H1 (cell line): ENCODE data around the gene ASB6. TPM values are rescaled to one million over a fixed set of nuclear protein-coding genes. Genes with fewer than 3 reads are reported as not detected.
A peak's percentile ranks its signal among the peaks of the same experiment; 100 is the strongest.

Experiments
- CTCF ChIA-PET: fragments of 300-600 bp; sonication (Branson Sonifier 250); formaldehyde crosslinking; loops from one replicate; lab custom pipeline; 2021; ENCODE audit not compliant: partially characterized antibody; lab: Charles Lee
- POLR2A ChIA-PET: fragments of 300-600 bp; sonication (Branson Sonifier 250); formaldehyde crosslinking; loops from one replicate; lab custom pipeline; 2021; ENCODE audit warnings: inconsistent platforms; ENCODE audit not compliant: partially characterized antibody; lab: Charles Lee
- DNase-seq, 2 experiments: peaks; one replicate each; pipeline versions ENCODE4 v3.0.0 to v3.0.0-alpha.2; 2010 to 2022; ENCODE audit warnings: low spot score in 2 of 2, low read depth in 1 of 2, mixed read lengths in 1 of 2
- FAIRE-seq: peaks from 2 replicates; lab custom pipeline; 2011; peaks lifted over from hg19 to GRCh38; lab: Jason Lieb, UNC
- H2AFZ ChIP-seq: 2 replicates; pipeline ENCODE4 v1.8.1; 2012; ENCODE audit warnings: low read length, inconsistent platforms
- H2AK5ac ChIP-seq: 2 replicates; pipeline ENCODE4 v1.6.1; 2013; ENCODE audit warnings: low read depth, low read length
- H2BK120ac ChIP-seq: replicated peaks from 2 replicates; pipeline ENCODE3; 2013; ENCODE audit warnings: low read depth, low read length, inconsistent platforms
- H2BK12ac ChIP-seq: 2 replicates; pipeline ENCODE4 v1.6.1; 2013; ENCODE audit warnings: low read depth, low read length
- H2BK15ac ChIP-seq: 2 replicates; pipeline ENCODE4 v1.6.1; 2013; ENCODE audit warnings: low read length
- H2BK20ac ChIP-seq: 2 replicates; pipeline ENCODE4 v1.6.1; 2013; ENCODE audit warnings: low read length
- H2BK5ac ChIP-seq: 2 replicates; pipeline ENCODE4 v1.6.1; 2013; ENCODE audit warnings: low read depth, low read length
- H3K14ac ChIP-seq: 2 replicates; pipeline ENCODE4 v1.6.1; 2013; ENCODE audit warnings: inconsistent platforms; ENCODE audit not compliant: insufficient read length
- H3K18ac ChIP-seq: 2 replicates; pipeline ENCODE4 v1.6.1; 2013; ENCODE audit warnings: low read length; ENCODE audit errors: extremely low read depth
- H3K23ac ChIP-seq: 2 replicates; pipeline ENCODE4 v1.6.1; 2013; ENCODE audit warnings: inconsistent platforms; ENCODE audit not compliant: insufficient read length
- H3K23me2 ChIP-seq: 2 replicates; pipeline ENCODE4 v1.6.1; 2013; ENCODE audit warnings: low read depth, low read length
- H3K27ac ChIP-seq: 2 replicates; pipeline ENCODE4 v1.6.1; 2011; ENCODE audit warnings: low read depth, low read length, inconsistent platforms
- H3K27me3 ChIP-seq, 4 experiments: replicated peaks in 1 of 4; 1 replicate in 1 of 4; 2 replicates in 3 of 4; pipeline versions ENCODE4 v1.6.1 to v1.8.1; 2011 to 2013; ENCODE audit warnings: low read length in 3 of 4, mild to moderate bottlenecking in 3 of 4, inconsistent platforms in 2 of 4, mixed read lengths in 2 of 4, moderate library complexity in 1 of 4; ENCODE audit not compliant: control insufficient read depth in 3 of 4, insufficient read depth in 3 of 4; ENCODE audit errors: extremely low read depth in 1 of 4
- H3K36me3 ChIP-seq, 4 experiments: 2 replicates each; pipeline versions ENCODE4 v1.6.1 to v1.8.1; 2011 to 2013; ENCODE audit warnings: mild to moderate bottlenecking in 4 of 4, low read length in 3 of 4, moderate library complexity in 2 of 4, control low read depth in 1 of 4, inconsistent platforms in 1 of 4; ENCODE audit not compliant: insufficient read depth in 4 of 4, control insufficient read depth in 2 of 4
- H3K4ac ChIP-seq: replicated peaks from 2 replicates; pipeline ENCODE3; 2013; ENCODE audit warnings: low read length, low read depth, mixed read lengths, inconsistent platforms; ENCODE audit not compliant: insufficient read length
- H3K4me1 ChIP-seq, 4 experiments: replicated peaks in 1 of 4; 1 replicate in 1 of 4; 2 replicates in 3 of 4; pipeline versions ENCODE4 v1.6.1 to v1.8.1; 2011 to 2013; ENCODE audit warnings: low read length in 3 of 4, inconsistent platforms in 2 of 4, mixed read lengths in 1 of 4; ENCODE audit not compliant: insufficient read depth in 4 of 4, control insufficient read depth in 3 of 4
- H3K4me2 ChIP-seq, 2 experiments: 2 replicates each; pipeline versions ENCODE4 v1.6.1 to v1.8.1; 2011 to 2013; ENCODE audit warnings: low read depth in 2 of 2, low read length in 2 of 2, control low read depth in 1 of 2, inconsistent platforms in 1 of 2, mild to moderate bottlenecking in 1 of 2; ENCODE audit not compliant: insufficient read depth in 1 of 2
- H3K4me3 ChIP-seq, 4 experiments: fragments of 200-600, 300-600 bp in 1 of 4; sonication (generic), shearing (Covaris generic), sonication (Bioruptor Twin) in 1 of 4; 2 replicates each; pipeline versions ENCODE4 v1.5.1 to v1.8.1; 2011 to 2016; ENCODE audit warnings: low read length in 4 of 4, low read depth in 3 of 4, control low read depth in 2 of 4, inconsistent platforms in 2 of 4, mild to moderate bottlenecking in 2 of 4, mixed read lengths in 1 of 4, moderate library complexity in 1 of 4; ENCODE audit not compliant: insufficient read depth in 2 of 4; ENCODE audit errors: extremely low read depth in 1 of 4
- H3K56ac ChIP-seq: replicated peaks from 2 replicates; pipeline ENCODE3; 2013; ENCODE audit warnings: low read depth, mild to moderate bottlenecking, mixed read lengths, low read length, inconsistent platforms; ENCODE audit not compliant: insufficient read length
- H3K79me1 ChIP-seq: 2 replicates; pipeline ENCODE4 v1.6.1; 2013; ENCODE audit warnings: low read depth, low read length, control low read depth
- H3K79me2 ChIP-seq, 2 experiments: 2 replicates each; pipeline versions ENCODE4 v1.6.1 to v1.8.1; 2012 to 2013; ENCODE audit warnings: low read length in 2 of 2, mild to moderate bottlenecking in 2 of 2, inconsistent platforms in 1 of 2; ENCODE audit not compliant: insufficient read depth in 2 of 2, control insufficient read depth in 1 of 2
- H3K9ac ChIP-seq, 4 experiments: replicated peaks in 1 of 4; 1 replicate in 1 of 4; 2 replicates in 3 of 4; pipeline versions ENCODE4 v1.6.1 to v1.8.1; 2011 to 2013; ENCODE audit warnings: low read depth in 3 of 4, low read length in 3 of 4, control low read depth in 2 of 4, mild to moderate bottlenecking in 2 of 4, moderate library complexity in 2 of 4, inconsistent platforms in 1 of 4; ENCODE audit errors: extremely low read depth in 1 of 4
- H3K9me3 ChIP-seq, 2 experiments: 2 replicates each; pipeline versions ENCODE4 v1.6.1 to v1.8.1; 2012 to 2013; ENCODE audit warnings: mild to moderate bottlenecking in 2 of 2, moderate library complexity in 2 of 2, control low read depth in 1 of 2, inconsistent platforms in 1 of 2, low read depth in 1 of 2, low read length in 1 of 2, mixed read lengths in 1 of 2; ENCODE audit not compliant: insufficient read depth in 2 of 2
- H4K20me1 ChIP-seq, 2 experiments: replicated peaks in 1 of 2; 2 replicates each; pipeline versions ENCODE3 to v1.8.1; 2011 to 2013; ENCODE audit warnings: inconsistent platforms in 2 of 2, low read length in 2 of 2, mild to moderate bottlenecking in 1 of 2; ENCODE audit not compliant: insufficient read depth in 2 of 2, control insufficient read depth in 1 of 2
- H4K5ac ChIP-seq: 2 replicates; pipeline ENCODE4 v1.6.1; 2013; ENCODE audit warnings: low read length, low read depth, mixed read lengths, inconsistent platforms; ENCODE audit not compliant: insufficient read length
- H4K8ac ChIP-seq: 2 replicates; pipeline ENCODE4 v1.8.0; 2013; ENCODE audit warnings: mild to moderate bottlenecking, moderate library complexity, low read length, inconsistent platforms; ENCODE audit not compliant: insufficient read depth; ENCODE audit errors: extremely low read depth
- H4K91ac ChIP-seq: replicated peaks from 2 replicates; pipeline ENCODE3; 2013; ENCODE audit warnings: low read length, mixed read lengths, inconsistent platforms; ENCODE audit not compliant: insufficient read length
- ATF3 ChIP-seq: IDR thresholded peaks from 2 replicates; pipeline ENCODE4 v1.6.1; 2011; ENCODE audit warnings: low read depth, mild to moderate bottlenecking, low read length; ENCODE audit not compliant: insufficient read depth
- CBX5 ChIP-seq: fragments of 300-800, 300-1000 bp; sonication (generic); IDR thresholded peaks from 2 replicates; pipeline ENCODE4 v1.7.1; 2016; ENCODE audit warnings: antibody characterized with exemption, low read length, low read depth
- CHD1 ChIP-seq: IDR thresholded peaks from 2 replicates; pipeline ENCODE4 v1.6.1; 2012; ENCODE audit warnings: low read depth, low read length, improper control_type of control experiment
- CTBP2 ChIP-seq: IDR thresholded peaks from 2 replicates; pipeline ENCODE4 v1.7.0; 2011; ENCODE audit warnings: borderline replicate concordance, mild to moderate bottlenecking, moderate library complexity, mixed read lengths, low read length; ENCODE audit not compliant: insufficient read depth, insufficient read length
- EGR1 ChIP-seq: IDR thresholded peaks from 2 replicates; pipeline ENCODE4 v1.6.1; 2011; ENCODE audit warnings: low read depth, low read length, borderline replicate concordance
- GABPA ChIP-seq: IDR thresholded peaks from 2 replicates; pipeline ENCODE4 v1.6.1; 2011; ENCODE audit warnings: mild to moderate bottlenecking, low read length, moderate library complexity, borderline replicate concordance; ENCODE audit not compliant: insufficient read depth
- JUND ChIP-seq: IDR thresholded peaks from 2 replicates; pipeline ENCODE4 v1.6.1; 2011; ENCODE audit warnings: mild to moderate bottlenecking, improper control_type of control experiment, low read length
- POLR2A ChIP-seq, 2 experiments: IDR thresholded peaks; 1 replicate in 1 of 2; 2 replicates in 1 of 2; pipeline ENCODE4 v1.6.1; 2011; ENCODE audit warnings: low read depth in 2 of 2, low read length in 2 of 2, mild to moderate bottlenecking in 2 of 2; ENCODE audit errors: control extremely low read depth in 1 of 2
- SIRT6 ChIP-seq: IDR thresholded peaks from one replicate; pipeline ENCODE4 v1.7.1; 2012; ENCODE audit warnings: low read length, inconsistent platforms
- WGBS, 2 experiments: shearing (Covaris generic) in 1 of 2; methylation state at CpG; one replicate each; pipeline versions ENCODE4 v1.1.6 to v1.1.7; 2013 to 2015; ENCODE audit warnings: low lambda C conversion rate in 2 of 2, mixed read lengths in 2 of 2, inconsistent platforms in 1 of 2, low coverage in 1 of 2, missing lambda C conversion rate in 1 of 2; ENCODE audit not compliant: insufficient replicate concordance in 2 of 2, insufficient coverage in 1 of 2, insufficient read length in 1 of 2; ENCODE audit errors: extremely low coverage in 1 of 2, missing lambda C conversion rate in 1 of 2; 5-methylcytosine and 5-hydroxymethylcytosine counted together
- polyA plus RNA-seq, 7 experiments: library from polyadenylated mRNA; depleted of rRNA in 3 of 7; stranded (reverse) in 5 of 7; unstranded in 2 of 7; fragments of >200 nt in 5 of 7; fragments of 200-250 nt in 2 of 7; gene quantifications; 1 replicate in 5 of 7; 2 replicates in 1 of 7; 4 replicates in 1 of 7; pipeline versions ENCODE4 v1.2.1 to v1.2.3, GENCODE V29; 2011 to 2013; ENCODE audit warnings: missing spikeins in 2 of 7, mixed read lengths in 2 of 7
- total RNA-seq: library from RNA; stranded (reverse); fragmentation: NEBNext Ultra II Directional; extraction: Animal tissue kit (Norgen Biotek cat#: 25700); gene quantifications from 2 replicates; pipeline ENCODE4 v1.2.1, GENCODE V29; 2021

Gene ASB6
- total and polyA plus RNA-seq, 2 of the 8 experiments (the other 6 are each of a cell fraction or from before 2014, with no cell fraction given): 14.0 to 17.3 TPM

- no peak for FAIRE-seq
- no peak overlapping the region for H3K18ac ChIP-seq
- CTCF ChIA-PET: interaction anchor here (0.6 to 8.1 kb wide), 44 partner anchors 12 to 689 kb away, joined by 3 to 104 read pairs (median 5); partner anchors contain the start of gene IER5L
- H2AK5ac ChIP-seq: no peak overlapping the region
- H2BK12ac ChIP-seq: no peak overlapping the region; the same call in 1 of the 2 replicates
- no peak overlapping the region for H3K4ac ChIP-seq
- H2BK120ac ChIP-seq: no peak overlapping the region
- H3K56ac ChIP-seq: no peak overlapping the region
- H4K8ac ChIP-seq: no peak overlapping the region
- no peak overlapping the region for H3K27ac ChIP-seq
- H2BK15ac ChIP-seq: no peak overlapping the region
- no peak for TF ChIP-seq ATF3
- no peak for TF ChIP-seq CBX5
- TF ChIP-seq JUND: no peak
- TF ChIP-seq GABPA: no peak
- TF ChIP-seq CTBP2: no peak
- TF ChIP-seq CHD1: no peak
- no peak for TF ChIP-seq EGR1
- no peak for TF ChIP-seq POLR2A (IDR thresholded peaks at IDR 0.05; ENCODE audit: control extremely low read depth in 1 of 2, low read depth in 2 of 2, low read length in 2 of 2)
- no peak for TF ChIP-seq SIRT6
- H2AFZ ChIP-seq: no peak overlapping the region
- H4K91ac ChIP-seq: no peak overlapping the region
- H2BK20ac ChIP-seq: no peak overlapping the region
- H3K4me3 ChIP-seq: no peak overlapping the region
- H3K23ac ChIP-seq: no peak overlapping the region
- peaks cover 20% of the 10 kb centered on the region for H3K79me1 ChIP-seq
- peaks cover 18% of the 10 kb centered on the region for H3K23me2 ChIP-seq
- H3K9me3 ChIP-seq: no peaks in the 10 kb centered on the region
- 80% methylated on average over 9 of the region's 9 CpGs; no CpG with 5 or more reads in 1 of the 2 experiments for WGBS, 2 experiments
- peaks cover 9 to 17% (median 11%) of the 10 kb centered on the region in 4 experiments for H3K4me1 ChIP-seq
- no peak overlapping the region for H3K14ac ChIP-seq
- peaks cover 36 to 40% of the 10 kb centered on the region in 2 experiments for H3K79me2 ChIP-seq
- peaks cover 0 to 5% (median 0%) of the 10 kb centered on the region in 4 experiments; a peak in 2 of 8 replicates for H3K36me3 ChIP-seq
- peaks cover 12 to 21% (median 18%) of the 10 kb centered on the region in 4 experiments for H3K27me3 ChIP-seq
- H3K4me2 ChIP-seq: peak overlapping the region in 1 of 2 experiments; percentile 99; a peak in 1 of 4 replicates
- H3K9ac ChIP-seq: no peak overlapping the region
- H2BK5ac ChIP-seq: no peak overlapping the region
- H4K5ac ChIP-seq: no peak overlapping the region
- POLR2A ChIA-PET: interaction anchor here (0.6 to 8.4 kb wide), 6 partner anchors 9 to 1045 kb away, joined by 3 to 95 read pairs (median 4); partner anchors contain the start of genes ASB6 and IER5L
- DNase-seq: no peak
- peaks cover 29 to 34% of the 10 kb centered on the region in 2 experiments for H4K20me1 ChIP-seq
These were observed 17.0 kb downstream of the ASB6 start for GRCh38 chr9:129624947-129625346.
